ENCODE data around the gene WNT9A. TPM values are rescaled to one million over a fixed set of nuclear protein-coding genes. Genes with fewer than 3 reads are reported as not detected.
A peak's percentile ranks its signal among the peaks of the same experiment; 100 is the strongest.

WNT9A gene
- total and polyA plus RNA-seq, 3 donors from 2014 or later: 3.1 to 4.3 (median 3.5) TPM

DNA sequence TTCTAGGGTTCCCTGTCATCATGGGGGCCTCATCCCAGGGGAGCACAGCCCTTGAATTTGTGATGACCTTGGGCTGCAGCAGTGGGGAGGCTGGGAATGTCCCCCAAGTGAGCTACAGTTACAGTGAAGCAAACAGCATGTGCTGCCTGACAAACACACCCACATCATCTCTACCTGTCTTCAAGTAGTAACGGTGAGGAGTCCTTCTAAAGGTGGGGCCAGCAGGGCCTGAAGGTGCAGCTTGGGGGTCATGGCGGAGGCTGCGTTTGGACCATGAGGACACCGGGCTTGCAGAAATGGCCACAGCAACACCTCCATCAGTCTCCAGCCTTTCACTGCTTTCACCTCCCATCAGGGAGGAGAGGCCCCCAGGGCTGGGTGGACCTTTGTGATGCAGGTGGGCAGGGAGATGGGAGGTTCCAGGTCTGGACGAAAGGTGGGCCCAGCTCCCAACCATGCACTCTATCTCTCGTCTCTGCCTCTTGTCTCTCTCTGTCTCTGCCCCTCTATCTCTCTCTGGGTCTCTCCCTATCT is 55.7 kb downstream of the WNT9A start:
- H3K4me3 ChIP-seq: no peak overlapping the region
- WGBS, 2 donors: 92 to 93% methylated on average over 6 of the region's 6 CpGs
- intact Hi-C loops (cut with DNase I; ENCODE audit: low total_unique reads): no loop called here
- H3K27ac ChIP-seq: no peak overlapping the region
- no peaks in the 10 kb centered on the region for H3K9me3 ChIP-seq
- DNase-seq: peak; percentile 11
- H3K27me3 ChIP-seq: no peaks in the 10 kb centered on the region
- H3K4me1 ChIP-seq: peaks cover 13% of the 10 kb centered on the region
- TF ChIP-seq CTCF (IDR thresholded peaks at IDR 0.05): no peak
- TF ChIP-seq POLR2A (IDR thresholded peaks at IDR 0.05): no peak
- H3K36me3 ChIP-seq (ENCODE audit: low read depth, missing control alignments): no peaks in the 10 kb centered on the region

DNA sequence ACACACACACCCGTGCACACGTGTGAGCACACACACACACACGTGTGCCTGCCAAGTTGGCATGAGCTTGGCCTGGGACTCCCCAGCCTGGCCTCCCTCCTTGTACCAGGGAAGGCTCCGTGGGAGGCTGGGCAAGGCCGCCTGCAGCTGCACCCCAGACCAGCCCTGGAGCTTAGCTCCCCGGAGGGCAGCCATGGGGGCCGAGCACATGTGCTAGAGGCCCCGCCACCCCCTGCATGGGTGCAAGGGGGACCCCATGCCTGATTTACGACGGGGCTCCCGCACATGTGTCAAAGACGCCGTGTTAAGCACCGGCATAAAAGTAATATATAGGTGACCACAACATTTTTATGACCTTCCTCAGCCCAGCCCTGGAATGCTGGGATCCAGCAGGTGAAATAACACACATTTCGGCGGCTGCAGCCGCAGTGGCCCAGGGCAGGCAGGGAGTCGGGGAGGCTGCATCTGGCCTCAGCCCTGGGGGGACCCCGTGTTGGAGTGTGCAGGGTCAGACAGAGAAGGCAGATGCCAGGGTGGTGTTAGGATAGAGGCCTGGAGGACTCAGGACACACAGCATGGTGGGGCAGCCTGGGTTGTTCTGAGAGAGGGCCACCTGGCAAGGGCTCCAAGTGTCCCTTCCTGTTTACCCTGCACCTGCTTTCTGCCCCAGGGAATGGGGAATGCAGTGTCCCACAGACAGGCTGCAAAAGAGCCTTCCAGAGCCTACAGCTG is 56.3 kb downstream of the WNT9A start:
- Histone ChIP-seq H3K9me3 (no peaks in the 10 kb centered on the region), H3K27ac (no peak overlapping the region), H3K36me3 (ENCODE audit: low read depth, missing control alignments) (no peaks in the 10 kb centered on the region), H3K27me3 (no peaks in the 10 kb centered on the region), H3K4me3 (no peak overlapping the region), H3K4me1 (peaks cover 13% of the 10 kb centered on the region)
- TF ChIP-seq POLR2A (IDR thresholded peaks at IDR 0.05): no peak
- TF ChIP-seq CTCF (IDR thresholded peaks at IDR 0.05): no peak
- 82 to 88% methylated on average over 18 to 19 of the region's 19 CpGs for WGBS, 2 donors
- intact Hi-C loops (cut with DNase I; ENCODE audit: low total_unique reads): no loop called here
- DNase-seq: peak; percentile 3

DNA sequence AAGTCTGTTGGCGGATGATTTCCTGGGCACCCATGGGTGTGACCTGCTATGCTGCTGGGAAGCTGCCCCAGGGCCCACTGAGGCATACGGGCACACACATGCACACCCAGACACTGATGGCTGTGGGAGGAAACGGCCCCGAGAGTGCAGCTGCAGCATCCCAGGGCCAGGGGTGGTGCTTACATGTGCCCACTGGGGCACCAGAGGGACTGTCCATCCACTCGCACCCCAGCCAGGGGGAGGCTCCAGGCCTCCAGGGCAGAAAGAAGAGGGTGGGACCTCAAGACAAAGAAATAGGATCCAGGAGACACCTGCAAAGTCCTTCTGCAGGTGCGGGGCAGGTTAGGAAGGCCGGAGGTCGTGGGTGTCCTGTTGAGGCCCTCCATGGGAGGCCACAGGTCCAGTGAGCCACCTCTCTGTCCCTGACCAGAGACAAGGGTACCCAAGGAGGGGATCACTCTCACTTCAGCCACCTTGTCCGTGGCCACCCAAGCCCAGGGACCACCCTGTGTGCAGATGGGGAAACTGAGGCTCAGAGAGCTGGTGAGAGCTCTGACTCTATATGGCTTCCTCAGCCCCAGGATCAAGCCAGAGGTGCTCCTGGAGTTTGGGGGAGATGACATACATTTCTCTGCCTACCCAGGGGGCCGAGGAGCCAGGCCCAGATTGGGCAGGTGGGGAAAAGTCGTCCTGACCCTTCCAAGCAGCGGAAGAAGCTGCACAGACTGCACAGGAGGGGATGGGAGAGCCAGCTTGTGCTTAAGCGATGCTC is 57.1 kb downstream of the WNT9A start:
- 95 to 98% methylated on average over 8 to 13 of the region's 13 CpGs for WGBS, 2 donors
- Histone ChIP-seq H3K36me3 (ENCODE audit: low read depth, missing control alignments) (no peaks in the 10 kb centered on the region), H3K4me3 (no peak overlapping the region), H3K4me1 (peaks cover 13% of the 10 kb centered on the region), H3K27me3 (no peaks in the 10 kb centered on the region), H3K9me3 (no peaks in the 10 kb centered on the region), H3K27ac (no peak overlapping the region)
- intact Hi-C loops (cut with DNase I; ENCODE audit: low total_unique reads): no loop called here
- peak; percentile 3 for DNase-seq
- no peak for TF ChIP-seq CTCF (IDR thresholded peaks at IDR 0.05)
- TF ChIP-seq POLR2A (IDR thresholded peaks at IDR 0.05): no peak

DNA sequence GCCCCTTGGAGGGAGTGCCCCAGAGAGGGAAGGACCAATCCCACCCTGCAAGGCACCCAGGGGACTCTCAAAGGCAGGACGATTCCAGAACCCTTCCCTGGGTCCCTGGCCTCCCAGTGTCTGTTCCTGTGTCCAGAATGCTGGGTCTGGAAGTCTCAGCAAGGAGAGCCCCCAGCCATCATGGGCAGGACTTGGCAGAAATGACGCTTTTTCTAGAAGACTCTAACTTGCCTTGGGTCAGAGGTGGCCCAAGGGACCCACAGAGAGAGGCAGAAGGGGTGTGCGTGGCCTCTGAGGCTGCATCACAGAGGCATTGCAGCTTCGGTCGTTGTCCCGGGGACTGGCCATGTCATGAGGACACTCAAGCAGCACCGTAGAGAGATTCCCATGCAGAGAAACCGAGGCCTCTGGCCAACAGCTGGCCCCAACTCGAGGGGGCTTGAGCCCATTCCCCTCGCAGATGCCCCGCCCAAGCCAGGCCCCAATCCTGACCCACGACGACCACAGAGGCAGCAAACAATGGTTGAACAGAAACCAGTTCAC is 57.8 kb downstream of the WNT9A start:
- intact Hi-C loops (cut with DNase I; ENCODE audit: low total_unique reads): loop anchor here (5.0 kb wide), 1 partner anchor 57 kb away; the partner anchor contains the start of gene WNT9A
- DNase-seq: peak; percentile 8
- Histone ChIP-seq H3K9me3 (no peaks in the 10 kb centered on the region), H3K27ac (no peak overlapping the region), H3K4me3 (no peak overlapping the region), H3K27me3 (no peaks in the 10 kb centered on the region), H3K36me3 (ENCODE audit: low read depth, missing control alignments) (no peaks in the 10 kb centered on the region), H3K4me1 (peaks cover 17% of the 10 kb centered on the region)
- WGBS, 2 donors: 87% methylated on average over 8 to 13 of the region's 13 CpGs
- TF ChIP-seq CTCF (IDR thresholded peaks at IDR 0.05): no peak
- TF ChIP-seq POLR2A (IDR thresholded peaks at IDR 0.05): no peak
